H9 (cell line): Measurements from ENCODE around the gene FREM2. TPM values are rescaled to one million over a fixed set of nuclear protein-coding genes. Genes with fewer than 3 reads are reported as not detected.

ENCODE experiments used
- DNase-seq: peaks from one replicate; pipeline ENCODE4 v3.0.0-alpha.2; 2017
- H2AFZ ChIP-seq: one replicate; pipeline ENCODE4 v1.6.1; 2013; ENCODE audit warnings: mild to moderate bottlenecking, low read length, control low read depth, moderate library complexity
- H2AK5ac ChIP-seq: 2 replicates; pipeline ENCODE4 v1.6.1; 2013; ENCODE audit warnings: low read length, control low read depth, mixed read lengths; ENCODE audit not compliant: insufficient read length
- H2BK120ac ChIP-seq: one replicate; pipeline ENCODE4 v1.6.1; 2013; ENCODE audit warnings: low read depth, mild to moderate bottlenecking, low read length, control low read depth, inconsistent platforms; ENCODE audit not compliant: poor library complexity, severe bottlenecking
- H2BK12ac ChIP-seq: 2 replicates; pipeline ENCODE4 v1.6.1; 2013; ENCODE audit warnings: low read length, control low read depth, mixed read lengths, low read depth; ENCODE audit not compliant: insufficient read length
- H2BK15ac ChIP-seq: 2 replicates; pipeline ENCODE4 v1.6.1; 2013; ENCODE audit warnings: low read depth, low read length, control low read depth
- H2BK20ac ChIP-seq: one replicate; pipeline ENCODE4 v1.6.1; 2013; ENCODE audit warnings: low read depth, mild to moderate bottlenecking, low read length, control low read depth, inconsistent platforms; ENCODE audit not compliant: poor library complexity, severe bottlenecking
- H2BK5ac ChIP-seq: 2 replicates; pipeline ENCODE4 v1.6.1; 2013; ENCODE audit warnings: low read length, control low read depth, mixed read lengths; ENCODE audit not compliant: insufficient read length
- H3K14ac ChIP-seq: 2 replicates; pipeline ENCODE4 v1.6.1; 2013; ENCODE audit warnings: low read length, control low read depth; ENCODE audit not compliant: insufficient read depth
- H3K18ac ChIP-seq: 2 replicates; pipeline ENCODE4 v1.6.1; 2013; ENCODE audit warnings: low read depth, mild to moderate bottlenecking, mixed read lengths, low read length, control low read depth; ENCODE audit not compliant: insufficient read length
- H3K23ac ChIP-seq: 2 replicates; pipeline ENCODE4 v1.6.1; 2013; ENCODE audit warnings: low read length, control low read depth, mixed read lengths, low read depth; ENCODE audit not compliant: insufficient read length
- H3K23me2 ChIP-seq: 2 replicates; pipeline ENCODE4 v1.6.1; 2013; ENCODE audit warnings: low read depth, mild to moderate bottlenecking, mixed read lengths, low read length, control low read depth; ENCODE audit not compliant: insufficient read length, poor library complexity, severe bottlenecking
- H3K27ac ChIP-seq: 2 replicates; pipeline ENCODE4 v1.5.1; 2013; ENCODE audit warnings: low read length, control low read depth, mixed read lengths, low read depth; ENCODE audit not compliant: insufficient read length
- H3K27me3 ChIP-seq: 2 replicates; pipeline ENCODE4 v1.6.1; 2013; ENCODE audit warnings: low read length, control low read depth, inconsistent platforms; ENCODE audit not compliant: insufficient read depth
- H3K4ac ChIP-seq: 2 replicates; pipeline ENCODE4 v1.6.1; 2013; ENCODE audit warnings: low read depth, mild to moderate bottlenecking, control low read depth, inconsistent platforms, low read length, moderate library complexity
- H3K4me1 ChIP-seq: 2 replicates; pipeline ENCODE4 v1.6.1; 2013; ENCODE audit warnings: low read length, control low read depth, inconsistent platforms; ENCODE audit not compliant: insufficient read depth
- H3K4me2 ChIP-seq: 2 replicates; pipeline ENCODE4 v1.6.1; 2013; ENCODE audit warnings: low read length, control low read depth, mixed read lengths; ENCODE audit not compliant: insufficient read length, insufficient read depth
- H3K56ac ChIP-seq: 2 replicates; pipeline ENCODE4 v1.6.1; 2013; ENCODE audit warnings: low read depth, mild to moderate bottlenecking, mixed read lengths, low read length, control low read depth; ENCODE audit not compliant: insufficient read length
- H3K79me1 ChIP-seq: 2 replicates; pipeline ENCODE4 v1.6.1; 2013; ENCODE audit warnings: low read depth, mild to moderate bottlenecking, moderate library complexity, low read length, control low read depth, inconsistent platforms; ENCODE audit not compliant: insufficient read depth, poor library complexity, severe bottlenecking
- H3K79me2 ChIP-seq: 2 replicates; pipeline ENCODE4 v1.6.1; 2013; ENCODE audit warnings: low read length, control low read depth, inconsistent platforms; ENCODE audit not compliant: insufficient read depth
- H3K9ac ChIP-seq: 2 replicates; pipeline ENCODE4 v1.6.1; 2013; ENCODE audit warnings: low read length, control low read depth, mixed read lengths; ENCODE audit not compliant: insufficient read length; ENCODE audit errors: extremely low read depth
- H3K9me3 ChIP-seq: one replicate; pipeline ENCODE4 v1.6.1; 2013; ENCODE audit warnings: low read depth, low read length, inconsistent platforms; ENCODE audit not compliant: control insufficient read depth
- H3T11ph ChIP-seq: one replicate; pipeline ENCODE4 v1.6.1; 2013; ENCODE audit warnings: mild to moderate bottlenecking, low read length, control low read depth, inconsistent platforms
- H4K20me1 ChIP-seq: one replicate; pipeline ENCODE4 v1.6.1; 2013; ENCODE audit not compliant: control insufficient read depth, insufficient read length, insufficient read depth
- H4K5ac ChIP-seq: 2 replicates; pipeline ENCODE4 v1.6.1; 2013; ENCODE audit warnings: low read depth, mild to moderate bottlenecking, mixed read lengths, low read length, control low read depth; ENCODE audit not compliant: insufficient read length
- H4K8ac ChIP-seq: replicated peaks from 2 replicates; pipeline ENCODE4 v1.6.1; 2013; ENCODE audit warnings: low read length, control low read depth, mixed read lengths, low read depth; ENCODE audit not compliant: insufficient read length
- H4K91ac ChIP-seq: 2 replicates; pipeline ENCODE4 v1.6.1; 2013; ENCODE audit warnings: low read depth, mild to moderate bottlenecking, moderate library complexity, mixed read lengths, low read length, control low read depth; ENCODE audit not compliant: insufficient read length
- H3K27ac Mint-ChIP-seq, 3 experiments: 2 replicates in 2 of 3; 3 replicates in 1 of 3; pipeline ENCODE4 v1.8.0; 2020 to 2021; ENCODE audit warnings: mixed read lengths in 3 of 3, mild to moderate bottlenecking in 1 of 3, moderate library complexity in 1 of 3
- H3K27me3 Mint-ChIP-seq: 2 replicates; pipeline ENCODE4 v1.8.0; 2021; ENCODE audit warnings: low read depth, mild to moderate bottlenecking, moderate library complexity, mixed read lengths
- H3K36me3 Mint-ChIP-seq, 3 experiments: 2 replicates in 2 of 3; 3 replicates in 1 of 3; pipeline ENCODE4 v1.8.0; 2020 to 2021; ENCODE audit warnings: low read depth in 3 of 3, mixed read lengths in 3 of 3; ENCODE audit not compliant: insufficient read depth in 1 of 3
- H3K4me1 Mint-ChIP-seq, 2 experiments: 2 replicates each; pipeline ENCODE4 v1.8.0; 2020; ENCODE audit warnings: mixed read lengths in 2 of 2
- H3K4me3 Mint-ChIP-seq, 2 experiments: 2 replicates in 1 of 2; 3 replicates in 1 of 2; pipeline ENCODE4 v1.8.0; 2020 to 2021; ENCODE audit warnings: mild to moderate bottlenecking in 2 of 2, mixed read lengths in 2 of 2, moderate library complexity in 1 of 2
- H3K9me3 Mint-ChIP-seq, 2 experiments: 2 replicates in 1 of 2; 3 replicates in 1 of 2; pipeline ENCODE4 v1.8.0; 2020; ENCODE audit warnings: mild to moderate bottlenecking in 2 of 2, mixed read lengths in 2 of 2, moderate library complexity in 1 of 2
- CTCF ChIP-seq: fragments of 200-600 bp; sonication (generic); conservative IDR thresholded peaks from 3 replicates; pipeline ENCODE4 v1.8.0; 2021; ENCODE audit warnings: antibody characterized with exemption, mild to moderate bottlenecking
- WGBS: extraction: QIAGEN DNeasy Blood & Tissue Kit; methylation state at CpG from one replicate; pipeline ENCODE4 v1.1.7; 2013; ENCODE audit warnings: missing lambda C conversion rate, low lambda C conversion rate, mixed read lengths; ENCODE audit not compliant: insufficient read length; ENCODE audit errors: extremely low coverage; 5-methylcytosine and 5-hydroxymethylcytosine counted together
- total RNA-seq: library from RNA; stranded (reverse); gene quantifications from 2 replicates; pipeline ENCODE4 v1.2.1, GENCODE V29; 2021

FREM2 gene
- total RNA-seq, 1 experiment from 2014 or later: 16.0 TPM

GRCh38 chr13:38856065-38856464, 169.2 kb downstream of the FREM2 start:
- no peak overlapping the region for H3K14ac ChIP-seq
- peaks cover 9 to 10% of the 10 kb centered on the region in 2 experiments for H3K4me1 Mint-ChIP-seq
- no peak overlapping the region for H3K4ac ChIP-seq
- H3K36me3 Mint-ChIP-seq: peaks cover 6 to 8% (median 7%) of the 10 kb centered on the region in 3 experiments; a peak in 5 of 7 replicates
- no peak overlapping the region for H3K18ac ChIP-seq
- H3K79me2 ChIP-seq: no peaks in the 10 kb centered on the region
- no peak overlapping the region for H3K27ac ChIP-seq
- H3K27me3 Mint-ChIP-seq: no peaks in the 10 kb centered on the region
- H3K4me2 ChIP-seq: no peak overlapping the region
- TF ChIP-seq CTCF: no peak
- H3K23ac ChIP-seq: no peak overlapping the region
- H3K27me3 ChIP-seq: no peaks in the 10 kb centered on the region
- no peak overlapping the region for H2BK5ac ChIP-seq
- no peak overlapping the region for H3K9ac ChIP-seq
- H2BK20ac ChIP-seq: no peak overlapping the region
- no peak overlapping the region for H2BK12ac ChIP-seq
- no peak overlapping the region for H2AFZ ChIP-seq
- no peaks in the 10 kb centered on the region for H4K20me1 ChIP-seq
- H3K27ac Mint-ChIP-seq: no peak overlapping the region; a peak in 1 of 7 replicates
- no peak overlapping the region for H3K56ac ChIP-seq
- WGBS: no CpG with 5 or more reads among the region's 4 CpGs
- H3T11ph ChIP-seq: no peak overlapping the region
- H4K5ac ChIP-seq: no peak overlapping the region
- no peak overlapping the region for H3K4me3 Mint-ChIP-seq
- no peaks in the 10 kb centered on the region for H3K23me2 ChIP-seq
- H2BK15ac ChIP-seq: no peak overlapping the region
- no peaks in the 10 kb centered on the region for H3K79me1 ChIP-seq
- H2AK5ac ChIP-seq: no peak overlapping the region
- no peak overlapping the region for H4K8ac ChIP-seq
- no peaks in the 10 kb centered on the region for H3K9me3 Mint-ChIP-seq
- DNase-seq: no peak
- no peak overlapping the region for H2BK120ac ChIP-seq
- H4K91ac ChIP-seq: no peak overlapping the region
- H3K4me1 ChIP-seq: no peaks in the 10 kb centered on the region; the same call in 1 of the 2 replicates
- no peaks in the 10 kb centered on the region for H3K9me3 ChIP-seq
